CD4-positive, alpha-beta memory T cell (primary cell): ENCODE measurements around the gene KRTAP1-3. TPM values are rescaled to one million over a fixed set of nuclear protein-coding genes. Genes with fewer than 3 reads are reported as not detected.
"Not testable (repeated sequence)": the region's sequence is repeated elsewhere in the genome, so short reads cannot be mapped to it uniquely, and the experiment has no call there.

Source experiments
- CTCF ChIA-PET: fragments of 350-600 bp; sonication (Branson Sonifier 250); formaldehyde crosslinking; loops from one replicate; lab custom pipeline; 2021; ENCODE audit warnings: inconsistent platforms; ENCODE audit not compliant: partially characterized antibody; lab: Charles Lee
- POLR2A ChIA-PET: fragments of 350-600 bp; sonication (Branson Sonifier 250); formaldehyde crosslinking; loops from one replicate; lab custom pipeline; 2021; ENCODE audit not compliant: partially characterized antibody; lab: Charles Lee
- DNase-seq, 5 donors: peaks; one replicate each; pipeline versions ENCODE4 v3.0.0 to v3.0.0-alpha.2; 2020 to 2022; ENCODE audit warnings: mixed read lengths in 1 of 5
- H3K27ac ChIP-seq: one replicate; pipeline ENCODE4 v1.7.0; 2013; ENCODE audit warnings: low read depth, low read length
- H3K27me3 ChIP-seq: 2 replicates; pipeline ENCODE4 v1.7.0; 2013; ENCODE audit warnings: mild to moderate bottlenecking, low read length, moderate library complexity; ENCODE audit not compliant: insufficient read depth
- H3K36me3 ChIP-seq: 2 replicates; pipeline ENCODE4 v1.7.0; 2013; ENCODE audit warnings: mild to moderate bottlenecking, low read length, moderate library complexity; ENCODE audit not compliant: insufficient read depth
- H3K4me1 ChIP-seq: 2 replicates; pipeline ENCODE4 v1.7.0; 2013; ENCODE audit warnings: mild to moderate bottlenecking, low read length, moderate library complexity; ENCODE audit not compliant: insufficient read depth
- H3K4me3 ChIP-seq, 2 donors: one replicate each; pipeline ENCODE4 v1.7.0; 2013; ENCODE audit warnings: low read length in 2 of 2, mild to moderate bottlenecking in 1 of 2
- H3K9me3 ChIP-seq, 2 donors: one replicate each; pipeline ENCODE4 v1.7.0; 2013; ENCODE audit warnings: low read length in 2 of 2, control low read depth in 1 of 2; ENCODE audit not compliant: control insufficient read depth in 1 of 2
- H3K27ac Mint-ChIP-seq, 7 donors: one replicate each; pipeline ENCODE4 v1.8.0; 2020 to 2021; ENCODE audit warnings: mixed read lengths in 7 of 7, mild to moderate bottlenecking in 6 of 7, inconsistent platforms in 3 of 7, moderate library complexity in 3 of 7
- H3K27me3 Mint-ChIP-seq, 2 donors: one replicate each; pipeline ENCODE4 v1.8.0; 2020 to 2021; ENCODE audit warnings: mixed read lengths in 2 of 2
- H3K36me3 Mint-ChIP-seq, 2 donors: one replicate each; pipeline ENCODE4 v1.8.0; 2020 to 2021; ENCODE audit warnings: mixed read lengths in 2 of 2, inconsistent platforms in 1 of 2, mild to moderate bottlenecking in 1 of 2
- H3K4me1 Mint-ChIP-seq, 4 donors: one replicate each; pipeline ENCODE4 v1.8.0; 2020 to 2021; ENCODE audit warnings: mixed read lengths in 4 of 4, mild to moderate bottlenecking in 1 of 4
- H3K4me3 Mint-ChIP-seq, 8 donors: one replicate each; pipeline ENCODE4 v1.8.0; 2020 to 2021; ENCODE audit warnings: mixed read lengths in 8 of 8, mild to moderate bottlenecking in 7 of 8, moderate library complexity in 6 of 8, inconsistent platforms in 3 of 8
- H3K9me3 Mint-ChIP-seq, 8 donors: one replicate each; pipeline ENCODE4 v1.8.0; 2020 to 2021; ENCODE audit warnings: mixed read lengths in 8 of 8, mild to moderate bottlenecking in 5 of 8, inconsistent platforms in 3 of 8, moderate library complexity in 1 of 8
- intact Hi-C: fragments of 100-400 bp; cut with micrococcal nuclease; formaldehyde crosslinking; loops from one replicate; pipeline ENCODE4 v1.15.1; 2023
- polyA plus RNA-seq, 2 donors: library from polyadenylated mRNA; unstranded; fragments of 300-500 nt; fragmentation: Illumina TruSeq; gene quantifications; one replicate each; pipeline ENCODE4 v1.2.3, GENCODE V29; 2021
- total RNA-seq, 2 experiments: library from RNA; stranded (reverse); gene quantifications; one replicate each; pipeline ENCODE4 v1.2.3, GENCODE V29; 2021

The KRTAP1-3 gene
- total and polyA plus RNA-seq, 4 experiments from 2014 or later: not detected

DNA sequence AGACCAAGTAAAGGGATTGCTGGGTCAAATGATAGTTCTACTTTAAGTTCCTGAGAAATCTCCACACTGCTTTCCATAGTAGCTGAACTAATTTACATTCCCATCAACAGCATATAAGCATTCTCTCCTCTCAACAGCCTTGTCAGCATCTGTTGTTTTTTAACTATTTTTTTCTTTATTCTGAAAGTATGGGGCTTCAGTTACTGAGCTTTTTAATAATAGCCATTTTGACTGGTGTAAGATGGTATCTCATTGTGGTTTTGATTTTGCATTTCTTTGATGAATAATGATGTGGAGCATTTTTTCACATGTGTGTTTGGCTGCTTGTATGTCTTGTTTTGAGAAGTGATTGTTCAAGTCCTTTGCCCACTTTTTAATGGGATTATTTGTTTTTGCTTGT lies 17.9 kb upstream of the KRTAP1-3 start:
- Histone ChIP-seq H3K4me3 (no peak overlapping the region), H3K27ac (no peak overlapping the region), H3K36me3 (no peaks in the 10 kb centered on the region), H3K9me3 (no peaks in the 10 kb centered on the region), H3K4me1 (no peaks in the 10 kb centered on the region), H3K27me3 (no peaks in the 10 kb centered on the region)
- peaks cover 0 to 5% (median 1%) of the 10 kb centered on the region in 4 donors for H3K4me1 Mint-ChIP-seq
- DNase-seq: no peak
- peaks cover 0 to 2% of the 10 kb centered on the region in 2 donors for H3K36me3 Mint-ChIP-seq
- ChIA-PET CTCF (no interaction called here), POLR2A (no interaction called here)
- H3K4me3 Mint-ChIP-seq: no peak overlapping the region
- H3K9me3 Mint-ChIP-seq: peaks cover 0 to 5% (median 1%) of the 10 kb centered on the region in 8 donors
- no peak overlapping the region for H3K27ac Mint-ChIP-seq
- H3K27me3 Mint-ChIP-seq: peaks cover 14 to 35% of the 10 kb centered on the region in 2 donors
- intact Hi-C loops: no loop called here

DNA sequence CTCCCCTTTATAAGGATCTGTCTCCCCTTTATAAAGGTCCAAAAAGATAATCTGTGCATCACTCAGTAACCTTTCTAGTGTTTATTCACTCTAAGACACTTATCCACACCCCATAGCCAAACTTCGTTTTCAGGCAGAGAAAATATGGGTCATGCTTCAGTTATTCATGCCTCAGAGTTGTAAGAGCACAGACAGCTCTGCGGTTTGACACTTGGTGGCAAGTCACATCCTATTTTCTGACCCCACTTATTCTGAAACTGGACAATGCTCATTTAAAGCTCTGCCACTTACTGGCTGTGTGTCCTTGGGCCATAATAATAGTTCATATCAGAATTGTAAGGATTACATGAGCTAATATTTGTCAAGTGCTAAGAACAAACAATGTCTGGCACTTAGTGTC lies 14.4 kb upstream of the KRTAP1-3 start:
- DNase-seq: no peak
- Mint-ChIP-seq H3K9me3 (peaks cover 0 to 3% (median 0%) of the 10 kb centered on the region in 8 donors), H3K36me3 (no peaks in the 10 kb centered on the region), H3K27ac (no peak overlapping the region), H3K4me3 (no peak overlapping the region), H3K27me3 (peaks cover 18 to 29% of the 10 kb centered on the region in 2 donors), H3K4me1 (peaks cover 0 to 5% (median 2%) of the 10 kb centered on the region in 4 donors)
- Histone ChIP-seq H3K27ac (no peak overlapping the region), H3K4me1 (no peaks in the 10 kb centered on the region), H3K36me3 (no peaks in the 10 kb centered on the region), H3K4me3 (no peak overlapping the region), H3K9me3 (no peaks in the 10 kb centered on the region), H3K27me3 (peaks cover 5% of the 10 kb centered on the region)
- CTCF ChIA-PET: no interaction called here
- POLR2A ChIA-PET: no interaction called here
- intact Hi-C loops: no loop called here

DNA sequence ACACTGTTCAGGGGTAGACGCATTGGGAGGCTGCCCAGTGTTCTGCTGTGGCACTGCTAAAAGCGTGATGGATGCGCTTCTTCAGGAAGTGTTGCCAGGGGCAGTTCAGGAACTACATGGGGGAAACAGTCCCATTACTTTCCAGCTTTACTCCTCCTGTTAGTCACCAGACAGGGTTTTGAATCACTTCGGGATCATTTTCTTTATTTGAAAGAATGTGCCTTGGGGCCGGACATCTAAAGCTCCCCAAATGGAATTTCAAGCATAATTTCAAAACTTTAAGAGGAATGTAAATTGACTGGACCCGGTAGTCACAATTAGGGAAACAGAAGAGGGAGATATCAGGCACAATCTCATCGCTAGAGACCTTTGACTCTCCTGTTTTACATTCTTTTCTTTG lies 13.8 kb upstream of the KRTAP1-3 start:
- H3K4me3 ChIP-seq: no peak overlapping the region
- H3K9me3 ChIP-seq: peaks cover 0 to under 1% of the 10 kb centered on the region in 2 donors
- no peaks in the 10 kb centered on the region for H3K36me3 Mint-ChIP-seq
- H3K4me1 ChIP-seq: no peaks in the 10 kb centered on the region
- H3K27me3 Mint-ChIP-seq: peaks cover 21 to 28% of the 10 kb centered on the region in 2 donors
- no peak for DNase-seq
- POLR2A ChIA-PET: no interaction called here
- H3K4me1 Mint-ChIP-seq: peaks cover 0 to 5% (median 2%) of the 10 kb centered on the region in 4 donors
- H3K36me3 ChIP-seq: no peaks in the 10 kb centered on the region
- no peak overlapping the region for H3K27ac ChIP-seq
- intact Hi-C loops: no loop called here
- H3K4me3 Mint-ChIP-seq: no peak overlapping the region
- H3K27me3 ChIP-seq: peaks cover 5% of the 10 kb centered on the region
- H3K27ac Mint-ChIP-seq: no peak overlapping the region
- CTCF ChIA-PET: no interaction called here
- H3K9me3 Mint-ChIP-seq: peaks cover 0 to 7% (median 4%) of the 10 kb centered on the region in 8 donors

DNA sequence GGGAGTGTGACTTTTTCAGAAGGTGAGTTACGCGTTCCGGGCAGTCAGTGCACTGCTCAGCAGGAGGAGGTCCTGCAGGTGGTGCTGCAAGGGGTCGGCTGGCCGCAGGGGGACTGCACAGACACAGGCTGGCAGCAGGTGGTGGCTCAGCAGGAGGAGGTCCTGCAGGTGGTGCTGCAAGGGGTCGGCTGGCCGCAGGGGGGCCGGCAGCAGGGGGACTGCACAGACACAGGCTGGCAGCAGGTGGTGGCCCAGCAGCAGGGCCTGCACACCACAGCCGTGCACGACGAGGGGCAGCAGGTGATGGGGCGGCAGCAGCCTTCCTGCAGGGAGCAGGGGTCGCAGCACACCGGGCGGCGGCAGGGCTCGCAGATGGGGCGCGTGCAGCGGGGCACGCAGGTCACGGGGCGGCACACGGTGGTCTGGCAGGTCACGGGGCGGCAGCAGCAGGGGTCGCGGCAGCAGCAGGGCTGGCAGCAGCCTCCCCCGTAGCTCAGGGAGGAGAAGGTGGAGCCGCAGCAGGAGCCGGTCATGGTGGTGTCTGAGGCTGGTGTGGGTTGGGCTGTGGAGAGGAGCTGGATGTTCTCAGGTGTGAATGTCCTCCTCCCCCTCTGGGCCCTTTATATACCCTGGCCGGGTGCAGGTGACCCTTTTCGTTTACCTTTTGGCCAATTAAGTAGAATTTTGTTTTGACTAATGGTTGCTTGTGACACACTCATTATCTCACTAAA lies 12.2 kb upstream of the KRTAP1-3 start, which contains the start of gene KRTAP2-1:
KRTAP2-1 (minus strand) TSS at position 582 of the 731 bp plus-strand sequence; CDS start at position 533, 49 bp downstream.
- H3K4me3 ChIP-seq, CTCF ChIA-PET, POLR2A ChIA-PET, H3K4me1 Mint-ChIP-seq, H3K27ac ChIP-seq, H3K36me3 Mint-ChIP-seq, H3K9me3 ChIP-seq, H3K27me3 ChIP-seq, intact Hi-C loops, H3K4me3 Mint-ChIP-seq, H3K4me1 ChIP-seq, H3K36me3 ChIP-seq, H3K27ac Mint-ChIP-seq, DNase-seq: not testable (repeated sequence)
- Mint-ChIP-seq H3K27me3 (peaks cover 21 to 28% of the 10 kb centered on the region in 2 donors), H3K9me3 (peaks cover 0 to 21% (median 9%) of the 10 kb centered on the region in 8 donors)

DNA sequence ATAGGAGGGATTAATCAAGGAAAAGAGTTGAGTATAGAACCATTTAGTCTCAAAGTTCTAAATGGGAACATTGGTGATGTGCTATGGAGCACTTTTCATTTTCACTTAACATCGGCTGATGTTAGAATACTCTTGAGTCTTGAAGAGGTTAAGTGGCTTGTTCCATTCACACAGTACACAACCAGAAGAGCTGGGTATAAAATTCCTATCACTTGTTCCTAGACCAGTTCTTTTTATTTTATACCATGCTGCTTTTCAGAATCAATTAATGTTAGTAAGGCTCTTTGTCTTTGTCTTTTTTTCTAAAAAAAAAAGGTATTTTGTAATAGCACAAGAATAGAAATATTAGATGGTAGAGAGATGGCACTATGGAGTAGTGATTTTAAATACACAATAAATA lies 8.3 kb upstream of the KRTAP1-3 start:
- H3K4me3 Mint-ChIP-seq: no peak overlapping the region
- ChIA-PET CTCF (no interaction called here), POLR2A (interaction anchor here (0.5 kb wide), 1 partner anchor 274 kb away, joined by 3 read pairs; no protein-coding TSS in a partner anchor)
- H3K4me1 Mint-ChIP-seq: peaks cover 0 to 2% (median 0%) of the 10 kb centered on the region in 4 donors
- H3K36me3 Mint-ChIP-seq: no peaks in the 10 kb centered on the region
- no peak for DNase-seq
- H3K36me3 ChIP-seq: no peaks in the 10 kb centered on the region
- H3K27ac ChIP-seq: no peak overlapping the region
- intact Hi-C loops: no loop called here
- no peak overlapping the region for H3K4me3 ChIP-seq
- peaks cover 0 to 3% of the 10 kb centered on the region in 2 donors for H3K9me3 ChIP-seq
- H3K9me3 Mint-ChIP-seq: peaks cover 0 to 21% (median 9%) of the 10 kb centered on the region in 8 donors
- H3K27me3 ChIP-seq: peaks cover 5% of the 10 kb centered on the region
- no peaks in the 10 kb centered on the region for H3K4me1 ChIP-seq
- peaks cover 18 to 23% of the 10 kb centered on the region in 2 donors for H3K27me3 Mint-ChIP-seq
- no peak overlapping the region for H3K27ac Mint-ChIP-seq

DNA sequence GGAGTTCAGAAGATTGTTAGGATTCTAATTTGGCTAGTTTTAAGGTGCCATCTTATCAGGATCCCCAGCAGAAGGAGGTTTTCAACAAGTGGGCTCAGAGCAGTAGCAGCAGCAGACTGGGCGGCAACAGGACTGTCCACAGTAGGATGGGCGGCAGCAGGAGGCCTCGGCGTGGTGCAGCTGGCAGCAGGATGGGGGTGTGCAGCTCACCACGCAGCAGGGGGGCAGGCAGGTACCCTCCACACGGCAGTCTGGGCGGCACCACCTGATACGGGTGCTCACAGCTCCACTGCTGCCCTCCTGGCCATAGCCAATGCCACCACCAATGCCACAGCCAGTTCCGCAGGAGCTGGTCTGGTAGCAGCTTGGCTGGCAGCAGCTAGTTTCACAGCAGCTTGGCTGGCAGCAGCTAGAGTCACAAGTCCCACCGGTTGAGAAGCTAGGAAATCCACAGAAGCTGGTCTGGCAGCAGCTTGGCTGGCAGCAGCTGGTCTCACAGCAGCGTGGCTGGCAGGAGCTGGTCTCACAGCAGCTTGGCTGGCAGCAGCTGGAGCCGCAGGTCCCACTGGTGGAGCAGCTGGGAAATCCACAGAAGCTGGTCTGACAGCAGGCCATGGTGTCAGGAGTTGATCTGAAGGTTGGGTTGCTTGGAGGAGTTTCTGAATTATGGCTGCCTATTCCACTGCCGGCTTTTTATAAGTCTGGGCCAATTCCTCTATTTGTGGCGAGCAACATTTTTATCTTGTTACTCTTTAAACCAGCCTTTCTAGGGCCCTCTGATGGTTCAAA lies 6.3 kb upstream of the KRTAP1-3 start, which contains the start of gene KRTAP1-1:
KRTAP1-1 (minus strand) TSS at position 668 of the 789 bp plus-strand sequence; CDS start at position 615, 53 bp downstream.
- Mint-ChIP-seq H3K9me3 (peaks cover 0 to 21% (median 9%) of the 10 kb centered on the region in 8 donors), H3K27me3 (peaks cover 13 to 17% of the 10 kb centered on the region in 2 donors), H3K27ac (peak within 1 kb of the TSS in 1 of 7 donors; percentile 20)
- H3K27me3 ChIP-seq, H3K36me3 ChIP-seq, H3K9me3 ChIP-seq, intact Hi-C loops, H3K27ac ChIP-seq, POLR2A ChIA-PET, DNase-seq, H3K4me1 Mint-ChIP-seq, H3K4me3 Mint-ChIP-seq, H3K4me1 ChIP-seq, H3K36me3 Mint-ChIP-seq, CTCF ChIA-PET, H3K4me3 ChIP-seq: not testable (repeated sequence)

DNA sequence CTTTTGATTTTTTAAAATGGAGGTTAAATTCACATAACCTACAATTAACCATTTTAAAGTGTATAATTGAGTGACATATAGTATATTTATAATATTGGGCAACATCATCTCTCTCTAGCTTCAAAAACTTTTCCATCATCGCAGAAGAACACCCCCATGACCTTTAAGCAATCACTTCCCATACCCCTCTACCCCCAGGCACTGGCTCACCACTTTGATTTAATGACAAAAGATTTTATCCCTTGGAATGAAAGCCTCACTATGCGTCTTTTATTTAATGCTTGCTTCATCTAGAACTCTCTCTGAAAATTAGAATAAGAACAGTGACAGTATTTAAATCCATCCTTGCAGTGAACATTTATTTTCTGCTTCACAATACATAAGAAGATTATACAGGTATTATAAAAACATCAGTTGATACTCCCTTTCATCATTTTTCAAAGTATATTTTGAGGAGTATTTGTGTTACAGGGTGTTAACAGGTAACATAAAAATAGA lies 3.2 kb upstream of the KRTAP1-3 start:
- no peak for DNase-seq
- Histone ChIP-seq H3K36me3 (no peaks in the 10 kb centered on the region), H3K9me3 (no peaks in the 10 kb centered on the region), H3K27me3 (no peaks in the 10 kb centered on the region), H3K4me1 (no peaks in the 10 kb centered on the region), H3K4me3 (no peak overlapping the region), H3K27ac (no peak overlapping the region)
- intact Hi-C loops: no loop called here
- Mint-ChIP-seq H3K27ac (no peak overlapping the region), H3K36me3 (no peaks in the 10 kb centered on the region), H3K4me3 (no peak overlapping the region), H3K4me1 (no peaks in the 10 kb centered on the region), H3K9me3 (peaks cover 0 to 9% (median 3%) of the 10 kb centered on the region in 8 donors), H3K27me3 (peaks cover 4 to 11% of the 10 kb centered on the region in 2 donors)
- POLR2A ChIA-PET: no interaction called here
- CTCF ChIA-PET: no interaction called here
